ENCODE results near the gene EIF3K. TPM values are rescaled to one million over a fixed set of nuclear protein-coding genes. Genes with fewer than 3 reads are reported as not detected.
A peak's percentile ranks its signal among the peaks of the same experiment; 100 is the strongest.

EIF3K gene
- total RNA-seq, 1 experiment from 2014 or later = 414 TPM

GRCh38 chr19:38649305-38650171 is 30.6 kb downstream of the EIF3K start:
- Histone ChIP-seq H3K9ac (ENCODE audit: low read length) (peak overlapping the region; percentile 100), H3K4me1 (ENCODE audit: insufficient read depth, low read length) (peaks cover 40% of the 10 kb centered on the region), H3K4me3 (ENCODE audit: low read length) (peak overlapping the region; percentile 99), H4K20me1 (ENCODE audit: low read length) (peaks cover 52% of the 10 kb centered on the region), H3K36me3 (ENCODE audit: low read depth, low read length) (peaks cover 23% of the 10 kb centered on the region), H3F3A (ENCODE audit: low read length, unreplicated experiment) (no peaks in the 10 kb centered on the region), H3K79me2 (ENCODE audit: low read length) (peaks cover 71% of the 10 kb centered on the region), H2AFZ (ENCODE audit: low read length) (no peak overlapping the region), H3K4me2 (ENCODE audit: low read length) (peak overlapping the region; percentile 94), H3K27me3 (ENCODE audit: low read length) (no peaks in the 10 kb centered on the region), H3K9me2 (replicated peaks; ENCODE audit: low read length) (no peaks in the 10 kb centered on the region), H3K9me3 (ENCODE audit: low read length) (no peaks in the 10 kb centered on the region), H3K27ac (ENCODE audit: low read length) (peak overlapping the region; percentile 81)
- intact Hi-C loops (cut with micrococcal nuclease) = loop anchor here (5.0 to 10.0 kb wide), 2 partner anchors 33 to 55 kb away; no protein-coding TSS in a partner anchor
- ChIA-PET POLR2A (ENCODE audit: unreplicated experiment) (interaction anchor here (0.6 to 0.8 kb wide), 3 partner anchors 9 to 757 kb away, joined by 3 to 4 read pairs (median 3); no protein-coding TSS in a partner anchor), CTCF (no interaction called here)
- DNase-seq = peak; percentile 80
- TSS peak; percentile 65 for BruUV-seq (replicated peaks)
- TF ChIP-seq EZH2 (IDR thresholded peaks at IDR 0.05; ENCODE audit: low read length, unreplicated experiment) (no peak), CTCF (conservative IDR thresholded peaks at IDR 0.05; ENCODE audit: low read depth, low read length) (no peak), EZH2phosphoT487 (IDR thresholded peaks at IDR 0.05; ENCODE audit: borderline replicate concordance, low read length) (no peak)
- ATAC-seq = peak; percentile 56

GRCh38 chr19:38650172-38650775 is 31.3 kb downstream of the EIF3K start:
- Histone ChIP-seq H3K4me1 (ENCODE audit: insufficient read depth, low read length) (peaks cover 44% of the 10 kb centered on the region), H3K4me2 (ENCODE audit: low read length) (peak overlapping the region; percentile 94), H3F3A (ENCODE audit: low read length, unreplicated experiment) (no peaks in the 10 kb centered on the region), H3K36me3 (ENCODE audit: low read depth, low read length) (peaks cover 31% of the 10 kb centered on the region), H3K27ac (ENCODE audit: low read length) (peak overlapping the region; percentile 81), H3K79me2 (ENCODE audit: low read length) (peaks cover 78% of the 10 kb centered on the region), H3K9ac (ENCODE audit: low read length) (peak overlapping the region; percentile 100), H3K9me3 (ENCODE audit: low read length) (no peaks in the 10 kb centered on the region), H3K27me3 (ENCODE audit: low read length) (no peaks in the 10 kb centered on the region), H2AFZ (ENCODE audit: low read length) (no peak overlapping the region), H3K4me3 (ENCODE audit: low read length) (peak overlapping the region; percentile 99), H4K20me1 (ENCODE audit: low read length) (peaks cover 59% of the 10 kb centered on the region), H3K9me2 (replicated peaks; ENCODE audit: low read length) (no peaks in the 10 kb centered on the region)
- intact Hi-C loops (cut with micrococcal nuclease) = loop anchor here (10.0 kb wide), 1 partner anchor 55 kb away; no protein-coding TSS in a partner anchor
- CTCF ChIA-PET = no interaction called here
- POLR2A ChIA-PET (ENCODE audit: unreplicated experiment) = interaction anchor here (0.6 to 0.8 kb wide), 2 partner anchors 33 to 756 kb away, joined by 3 to 4 read pairs; no protein-coding TSS in a partner anchor
- no peak for TF ChIP-seq EZH2phosphoT487 (IDR thresholded peaks at IDR 0.05; ENCODE audit: borderline replicate concordance, low read length)
- no peak for TF ChIP-seq CTCF (conservative IDR thresholded peaks at IDR 0.05; ENCODE audit: low read depth, low read length)
- ATAC-seq (peak; percentile 27), DNase-seq (no peak)
- TSS peak; percentile 63 for BruUV-seq (replicated peaks)

Measured in PC-3 (cell line).